Gastroesophageal sphincter (tissue), 3 donors: ENCODE results near the gene MSMP.

Source experiments
- CTCF ChIP-seq, 4 experiments: fragments of 200-600 bp in 2 of 4; fragments of 450-650 bp in 2 of 4; sonication (generic) in 1 of 4; IDR thresholded peaks; one replicate each; pipeline ENCODE4 v1.5.1; 2017 to 2019; ENCODE audit warnings: antibody characterized with exemption in 4 of 4, mild to moderate bottlenecking in 2 of 4, moderate library complexity in 2 of 4
- EP300 ChIP-seq: sonication (generic); formaldehyde crosslinking; IDR thresholded peaks from one replicate; pipeline ENCODE4 v1.6.1; 2017; ENCODE audit warnings: antibody characterized with exemption, mild to moderate bottlenecking
- POLR2A ChIP-seq, 2 donors: fragments of 450-650 bp; IDR thresholded peaks; one replicate each; pipeline ENCODE4 v1.6.1; 2017; ENCODE audit warnings: antibody characterized with exemption in 2 of 2, mild to moderate bottlenecking in 2 of 2, moderate library complexity in 1 of 2

DNA sequence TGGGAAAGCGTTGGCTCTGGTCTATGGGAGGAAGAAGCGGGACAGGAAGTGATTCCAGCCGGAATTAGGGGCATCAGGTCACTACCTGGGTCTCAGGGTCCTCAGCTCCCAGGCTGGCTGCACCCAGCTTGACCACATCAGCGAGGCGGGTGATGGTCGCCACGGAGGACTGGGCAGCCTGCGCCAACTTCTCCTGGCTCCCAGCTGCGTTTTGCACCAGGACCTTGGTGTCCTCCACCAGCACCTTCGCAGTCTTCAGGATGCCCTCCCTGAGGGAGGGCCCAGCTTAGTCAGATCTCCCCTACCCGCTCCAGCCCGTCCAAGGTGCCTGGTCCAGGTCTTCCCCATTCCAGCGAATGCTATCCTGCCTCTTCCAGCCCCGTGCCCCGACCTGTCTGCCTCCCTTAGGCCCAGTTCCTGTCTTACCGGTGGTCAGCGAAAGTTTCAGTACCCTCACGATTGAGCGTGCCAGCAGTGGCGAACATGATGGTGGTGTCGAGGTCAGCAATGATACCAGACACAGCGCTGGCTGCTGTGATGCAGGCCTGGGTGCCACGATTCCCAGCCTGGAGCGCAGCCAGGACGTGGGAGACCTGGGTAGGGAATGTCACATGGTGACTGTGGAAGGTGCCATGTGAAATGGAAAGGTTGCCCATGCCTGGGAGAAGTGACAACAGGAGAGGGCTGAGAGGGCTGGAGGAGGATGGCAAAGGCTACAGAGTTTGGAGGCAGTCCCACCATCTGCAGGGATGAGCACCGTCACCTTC, 50.0 kb downstream of the MSMP start:
- no peak for TF ChIP-seq CTCF (IDR thresholded peaks at IDR 0.05)
- TF ChIP-seq POLR2A (IDR thresholded peaks at IDR 0.05) = no peak
- no peak for TF ChIP-seq EP300
